ENCODE results near the gene HEXD.
A peak's percentile ranks its signal among the peaks of the same experiment; 100 is the strongest.
"Not testable (repeated sequence)": the region's sequence is repeated elsewhere in the genome, so short reads cannot be mapped to it uniquely, and the experiment has no call there.

The HEXD gene

DNA sequence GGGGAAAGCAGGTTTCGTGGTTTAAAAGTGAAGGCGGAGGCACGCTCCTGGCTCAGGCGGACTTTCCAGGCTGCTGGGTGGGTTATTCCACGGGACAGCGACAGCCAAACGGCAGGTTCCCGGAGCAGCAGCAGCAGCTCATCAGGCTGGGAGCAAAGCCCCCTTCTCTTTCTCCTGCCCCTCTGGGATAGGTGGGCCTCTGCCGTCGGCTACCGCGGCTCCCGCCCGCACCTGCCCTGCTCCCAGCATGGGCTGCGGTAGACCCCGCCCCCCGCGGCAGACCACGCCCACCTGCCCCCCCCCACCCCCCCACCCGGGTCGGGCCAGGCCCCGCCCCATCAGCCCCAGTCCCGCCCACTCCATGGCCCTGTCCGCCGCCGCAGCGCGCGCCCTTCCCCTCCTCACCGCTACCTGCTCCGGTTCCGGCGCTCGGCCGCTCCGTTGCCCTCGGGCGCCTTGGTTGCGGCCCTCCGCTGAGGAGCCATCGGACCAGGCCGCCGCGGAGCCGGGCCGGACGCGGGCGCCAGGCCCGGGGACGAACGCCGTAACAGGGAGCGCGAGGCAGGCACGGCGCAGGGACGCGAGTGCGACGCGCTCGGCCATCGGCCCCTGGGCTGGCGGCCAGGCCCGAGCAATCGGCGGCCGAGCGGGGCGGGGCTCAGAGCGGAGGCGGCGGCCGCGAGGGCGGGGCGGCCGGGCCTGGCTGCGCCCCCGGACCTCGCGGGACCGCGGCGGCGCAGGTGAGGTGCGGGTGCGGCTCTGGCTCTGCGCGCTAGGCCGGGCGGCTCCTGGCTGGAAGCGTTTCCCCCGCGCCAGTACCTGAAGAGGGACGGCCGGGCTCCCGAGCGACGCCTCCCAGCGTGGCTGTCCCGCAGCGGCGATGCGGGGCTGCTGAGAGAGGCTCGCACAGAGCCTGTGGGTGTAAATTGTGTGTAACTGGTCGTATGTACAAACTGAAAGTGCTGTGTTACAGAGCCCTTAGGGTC is at the start of gene HEXD, which contains the start of gene OGFOD3:
TSS of gene HEXD (plus strand) at position 347 of the 986 bp plus-strand sequence. CDS start 1,453 bp downstream, outside the sequence.
TSS of gene OGFOD3 (minus strand) at position 586 of the 986 bp plus-strand sequence. CDS start at position 485, 101 bp downstream.
- peak; percentile 83 for DNase-seq

DNA sequence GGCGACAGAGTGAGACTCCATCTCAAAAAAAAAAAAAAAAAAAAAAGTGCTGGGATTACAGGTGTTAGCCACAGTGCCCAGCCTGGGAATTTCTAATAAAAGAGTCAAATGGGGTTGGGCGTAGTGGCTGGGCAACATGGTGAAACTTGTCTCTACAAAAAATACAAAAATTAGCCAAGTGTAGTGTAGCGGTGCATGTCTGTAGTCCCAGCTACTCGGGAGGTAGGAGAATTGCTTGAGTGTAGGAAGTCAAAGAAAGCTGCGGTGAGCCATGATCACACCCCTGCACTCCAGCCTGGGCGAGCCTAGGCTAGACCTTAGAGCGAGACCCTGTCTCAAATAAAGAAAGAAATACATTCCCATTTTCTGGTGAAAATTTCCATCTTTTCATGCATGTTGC is 48.9 kb upstream of the HEXD start:
- DNase-seq, result no peak

DNA sequence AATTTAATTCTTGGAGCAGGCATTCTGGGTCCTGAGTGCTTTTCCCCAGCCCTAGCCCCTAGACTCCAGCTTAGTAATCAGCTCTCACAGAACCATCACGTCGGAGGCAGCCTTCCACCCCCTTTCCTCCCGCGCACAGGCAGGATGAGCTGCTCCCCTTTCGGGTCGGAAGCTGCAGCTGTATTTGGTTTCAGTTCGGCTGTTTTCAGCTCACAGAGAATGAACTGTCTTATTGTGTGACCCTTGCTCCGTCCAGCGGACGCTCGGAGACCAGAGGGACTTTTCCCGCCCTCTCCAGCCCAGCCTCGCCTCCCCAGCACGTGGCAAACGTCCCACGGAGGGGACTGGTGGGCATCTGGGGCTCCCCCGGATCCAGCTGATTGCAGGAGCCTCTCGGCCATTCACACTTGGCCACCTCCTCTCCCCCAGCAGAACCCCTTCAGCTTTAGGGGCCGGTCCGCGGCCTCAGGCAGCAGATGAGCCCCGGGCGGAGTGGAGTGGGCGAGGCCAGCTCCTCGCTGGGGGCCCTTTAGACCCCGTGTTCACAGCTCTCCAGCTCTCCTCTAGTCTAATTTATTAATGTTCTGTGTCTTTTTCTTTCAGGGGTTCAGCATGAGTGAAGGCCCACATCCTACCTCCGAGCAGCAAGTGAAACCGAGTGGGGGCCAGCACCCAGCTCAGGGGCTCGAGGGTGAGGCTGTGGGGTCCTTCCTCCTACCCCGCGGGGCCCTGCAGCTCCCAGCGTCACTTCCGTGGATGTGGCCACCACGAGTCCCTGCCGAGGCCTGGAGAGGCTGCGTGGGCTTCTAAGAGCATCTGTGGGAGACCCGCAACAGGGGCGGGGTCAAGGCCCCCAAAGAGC is 47.4 kb upstream of the HEXD start:
- no peak for DNase-seq

DNA sequence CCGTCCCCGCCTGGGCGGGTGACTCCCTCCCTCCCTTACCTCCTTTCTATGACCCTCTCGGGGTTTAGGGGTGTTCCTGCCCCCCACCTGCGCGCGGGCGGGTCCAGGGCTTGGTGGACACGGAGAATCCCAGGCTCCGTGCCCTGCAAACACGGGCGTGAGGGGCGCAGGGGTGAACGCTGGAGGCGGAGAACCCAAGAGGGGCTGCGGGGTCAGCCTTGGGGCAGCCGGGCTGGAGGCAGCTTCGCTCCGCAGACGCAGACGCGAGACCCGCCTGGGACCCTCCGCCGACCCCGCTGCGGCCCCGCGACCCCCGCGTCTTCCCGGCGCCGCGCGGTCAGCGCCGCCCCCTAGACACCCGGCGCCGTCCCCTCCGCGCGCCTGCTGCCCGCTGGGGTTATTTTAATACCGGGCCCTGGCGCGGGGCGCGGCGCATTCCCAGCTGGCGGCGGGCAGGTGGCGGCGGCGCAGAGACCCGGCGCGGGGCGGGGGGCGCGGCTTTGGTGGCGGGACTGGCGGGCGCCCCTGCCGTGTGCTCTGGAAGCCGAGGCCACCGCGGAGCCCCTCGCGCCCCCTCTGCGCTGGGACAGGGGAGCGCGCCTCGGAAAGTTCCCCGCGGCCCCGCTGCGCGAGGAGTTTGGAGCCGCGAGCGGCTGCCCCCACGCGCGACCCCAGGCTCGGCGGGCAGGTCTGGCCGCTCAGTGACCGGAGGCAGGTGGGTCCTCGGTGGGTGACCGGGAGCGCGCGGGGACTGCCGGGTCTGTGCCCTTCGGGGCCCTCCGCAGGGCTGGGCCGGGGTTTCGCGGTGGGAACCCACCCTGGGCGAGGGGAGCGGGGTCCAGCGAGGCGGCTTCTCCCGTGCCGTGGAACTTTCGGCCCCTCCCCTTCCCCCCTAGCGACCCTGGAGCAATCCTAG is 46.6 kb upstream of the HEXD start, which contains the start of gene UTS2R:
TSS of gene UTS2R (plus strand) at position 433 of the 916 bp plus-strand sequence. CDS start 2,560 bp downstream, outside the sequence.
- DNase-seq, result no peak

DNA sequence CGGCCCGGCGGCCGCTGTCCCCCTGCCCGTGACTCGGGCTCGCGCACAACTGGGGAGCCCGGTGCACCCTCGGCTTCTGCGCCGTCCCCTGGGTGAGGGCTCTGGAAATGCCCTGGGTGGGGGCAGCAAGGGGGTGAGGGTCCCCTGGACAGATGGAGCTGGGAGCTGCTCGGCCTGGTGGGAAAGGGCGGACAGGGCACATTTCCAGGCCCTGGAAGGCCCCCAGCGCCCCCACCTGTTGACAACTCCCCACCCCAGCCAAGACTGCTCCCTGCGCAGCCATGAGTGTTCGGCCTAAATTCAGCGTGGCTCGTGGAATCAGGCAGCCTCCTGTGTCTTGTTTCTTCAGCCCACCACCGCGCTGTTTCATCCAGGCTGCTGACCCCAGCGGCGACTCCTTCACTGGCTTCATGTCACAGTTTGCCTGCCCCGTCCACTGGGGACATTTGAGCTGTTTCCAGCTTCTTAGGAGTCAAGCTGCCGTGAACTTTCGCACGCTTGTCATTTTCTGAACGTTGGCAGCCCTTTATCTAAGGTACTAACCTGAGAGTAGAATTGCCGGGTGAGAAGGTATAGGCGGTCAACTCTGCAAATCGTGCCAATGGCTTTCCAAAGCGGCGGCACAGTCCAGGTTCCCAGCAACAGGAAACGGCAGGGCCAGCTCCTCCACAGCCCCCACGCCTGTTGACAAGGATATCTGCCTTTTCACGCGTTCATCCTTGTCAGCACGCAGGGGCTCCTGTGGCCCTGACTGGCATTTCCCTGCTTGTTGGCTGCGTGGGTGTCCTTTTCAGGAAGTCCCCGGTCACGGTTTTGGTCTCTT is 45.7 kb upstream of the HEXD start:
- no peak for DNase-seq

DNA sequence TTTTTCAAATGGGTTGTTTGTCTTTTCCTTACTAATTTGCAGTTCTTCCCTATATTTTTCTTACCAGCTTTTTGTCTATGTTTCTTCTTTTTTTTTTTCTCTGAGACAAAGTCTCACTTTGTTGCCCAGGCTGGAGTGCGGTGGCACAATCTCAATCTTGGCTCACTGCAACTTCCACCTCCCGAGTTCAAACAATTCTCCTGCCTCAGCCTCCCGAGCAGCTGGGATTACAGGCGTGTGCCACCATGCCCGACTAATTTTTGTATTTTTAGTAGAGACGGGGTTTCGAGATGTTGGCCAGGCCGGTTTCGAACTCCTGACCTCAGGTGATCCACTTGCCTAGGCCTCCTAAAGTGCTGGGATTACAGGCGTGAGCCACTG is 45.1 kb upstream of the HEXD start:
- not testable (repeated sequence) for DNase-seq

DNA sequence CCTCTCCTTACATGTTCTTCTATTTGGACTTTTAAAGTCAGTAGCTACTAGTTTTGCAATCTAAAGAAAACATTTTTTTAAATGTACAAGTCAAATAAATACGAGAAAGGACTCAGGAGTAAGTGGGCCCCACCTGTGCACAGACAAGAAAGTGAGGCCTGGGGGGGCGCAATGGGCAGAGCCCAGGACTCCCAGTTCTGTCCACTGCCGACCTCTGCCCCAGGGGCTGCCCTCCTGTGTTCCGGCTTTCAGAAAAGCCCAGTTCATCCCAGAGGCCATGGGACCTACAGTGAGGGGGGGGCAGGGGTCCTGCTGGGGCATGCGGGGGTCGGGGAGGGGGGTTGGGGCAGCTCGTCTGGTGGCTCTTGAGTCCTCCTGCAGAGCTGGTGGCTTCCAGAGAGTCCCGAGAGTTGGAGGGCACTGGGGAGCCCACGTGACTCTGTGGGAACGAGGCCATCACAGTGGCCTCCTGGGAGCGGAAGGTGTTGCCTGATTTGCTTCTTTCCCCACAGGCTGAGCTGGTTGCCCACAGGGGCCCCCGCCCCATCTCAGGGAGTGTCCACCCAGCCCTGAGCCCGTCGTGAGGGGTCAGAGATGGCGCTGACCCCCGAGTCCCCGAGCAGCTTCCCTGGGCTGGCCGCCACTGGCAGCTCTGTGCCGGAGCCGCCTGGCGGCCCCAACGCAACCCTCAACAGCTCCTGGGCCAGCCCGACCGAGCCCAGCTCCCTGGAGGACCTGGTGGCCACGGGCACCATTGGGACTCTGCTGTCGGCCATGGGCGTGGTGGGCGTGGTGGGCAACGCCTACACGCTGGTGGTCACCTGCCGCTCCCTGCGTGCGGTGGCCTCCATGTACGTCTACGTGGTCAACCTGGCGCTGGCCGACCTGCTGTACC is 44.2 kb upstream of the HEXD start:
- DNase-seq, result no peak

DNA sequence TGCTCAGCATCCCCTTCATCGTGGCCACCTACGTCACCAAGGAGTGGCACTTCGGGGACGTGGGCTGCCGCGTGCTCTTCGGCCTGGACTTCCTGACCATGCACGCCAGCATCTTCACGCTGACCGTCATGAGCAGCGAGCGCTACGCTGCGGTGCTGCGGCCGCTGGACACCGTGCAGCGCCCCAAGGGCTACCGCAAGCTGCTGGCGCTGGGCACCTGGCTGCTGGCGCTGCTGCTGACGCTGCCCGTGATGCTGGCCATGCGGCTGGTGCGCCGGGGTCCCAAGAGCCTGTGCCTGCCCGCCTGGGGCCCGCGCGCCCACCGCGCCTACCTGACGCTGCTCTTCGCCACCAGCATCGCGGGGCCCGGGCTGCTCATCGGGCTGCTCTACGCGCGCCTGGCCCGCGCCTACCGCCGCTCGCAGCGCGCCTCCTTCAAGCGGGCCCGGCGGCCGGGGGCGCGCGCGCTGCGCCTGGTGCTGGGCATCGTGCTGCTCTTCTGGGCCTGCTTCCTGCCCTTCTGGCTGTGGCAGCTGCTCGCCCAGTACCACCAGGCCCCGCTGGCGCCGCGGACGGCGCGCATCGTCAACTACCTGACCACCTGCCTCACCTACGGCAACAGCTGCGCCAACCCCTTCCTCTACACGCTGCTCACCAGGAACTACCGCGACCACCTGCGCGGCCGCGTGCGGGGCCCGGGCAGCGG is 43.4 kb upstream of the HEXD start:
- no peak for DNase-seq

DNA sequence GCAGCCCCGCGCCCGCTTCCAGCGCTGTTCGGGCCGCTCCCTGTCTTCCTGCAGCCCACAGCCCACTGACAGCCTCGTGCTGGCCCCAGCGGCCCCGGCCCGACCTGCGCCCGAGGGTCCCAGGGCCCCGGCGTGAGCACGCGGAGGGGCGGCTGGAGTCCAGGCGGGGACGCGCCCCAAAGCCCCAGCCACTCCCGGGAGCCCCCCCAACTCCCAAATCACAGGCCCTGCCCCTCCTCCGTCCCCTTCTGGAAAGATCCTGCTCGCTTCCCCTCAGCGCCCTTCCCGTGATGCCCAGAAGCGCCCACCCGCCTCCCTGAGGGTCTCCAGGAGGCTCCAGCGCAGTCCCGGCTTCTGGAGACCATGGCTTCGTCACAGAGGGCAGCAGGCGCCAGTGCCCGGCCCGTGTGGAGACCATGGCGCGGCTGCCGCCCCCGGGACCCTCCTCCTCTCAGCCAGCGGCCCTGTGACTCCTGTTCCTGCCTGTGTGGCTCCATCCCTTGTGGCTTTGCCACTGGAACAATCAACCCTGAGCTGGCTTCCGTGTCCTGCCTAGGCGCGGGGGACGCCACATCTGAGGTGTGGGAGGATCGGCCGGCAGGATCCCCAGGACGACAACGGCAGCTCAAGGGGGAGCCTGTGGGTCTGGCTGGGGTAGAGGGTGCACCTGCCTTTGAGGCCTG is 42.6 kb upstream of the HEXD start:
- no peak for DNase-seq

DNA sequence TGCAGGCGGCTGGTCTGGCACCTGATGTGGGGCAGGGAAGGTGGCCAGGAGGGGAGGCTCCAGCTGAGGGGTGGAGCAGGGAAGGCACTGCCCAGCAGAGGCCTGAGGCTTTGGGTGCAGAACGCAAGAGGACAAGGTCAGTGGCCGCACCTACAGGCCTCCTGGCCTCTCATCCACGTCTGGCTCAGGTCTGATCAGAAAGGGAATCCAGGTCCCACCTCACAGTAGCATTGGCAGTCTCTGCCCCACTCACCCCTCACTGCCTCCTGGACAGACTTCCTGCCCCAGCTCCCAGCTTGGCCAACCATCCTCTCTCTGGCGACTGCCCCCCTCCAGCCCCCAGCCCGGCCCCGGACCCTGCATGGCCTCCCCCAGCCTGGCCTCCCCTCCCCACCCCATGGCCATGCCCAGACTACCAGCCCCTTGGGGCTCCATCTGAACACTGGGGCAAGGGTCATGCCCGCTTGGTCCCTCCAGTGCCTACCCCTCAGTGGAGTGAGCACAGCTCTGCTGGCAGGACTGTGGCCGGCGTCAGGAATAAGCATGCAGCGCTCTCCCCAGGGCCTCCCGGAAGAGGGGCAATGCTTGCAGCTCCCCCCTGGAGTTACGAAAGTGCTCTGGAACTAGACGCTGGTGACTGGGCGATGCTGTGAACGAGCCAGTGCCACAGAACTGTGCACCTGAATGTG is 42.0 kb upstream of the HEXD start:
- DNase-seq, result no peak

DNA sequence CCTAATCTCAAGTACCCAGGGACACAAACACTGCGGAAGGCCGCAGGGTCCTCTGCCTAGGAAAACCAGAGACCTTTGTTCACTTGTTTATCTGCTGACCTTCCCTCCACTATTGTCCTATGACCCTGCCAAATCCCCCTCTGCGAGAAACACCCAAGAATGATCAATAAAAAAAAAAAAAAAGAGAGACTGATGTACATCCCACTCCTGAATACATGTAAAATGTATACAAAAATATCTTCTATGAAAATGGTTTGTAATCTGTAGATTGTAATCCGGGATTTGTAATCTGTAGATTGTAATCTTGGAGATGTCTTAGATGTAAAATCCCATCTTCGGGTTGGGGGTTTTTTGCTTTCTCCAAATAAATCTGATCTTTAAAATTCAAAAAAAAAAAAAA is 40.9 kb upstream of the HEXD start:
- not testable (repeated sequence) for DNase-seq

DNA sequence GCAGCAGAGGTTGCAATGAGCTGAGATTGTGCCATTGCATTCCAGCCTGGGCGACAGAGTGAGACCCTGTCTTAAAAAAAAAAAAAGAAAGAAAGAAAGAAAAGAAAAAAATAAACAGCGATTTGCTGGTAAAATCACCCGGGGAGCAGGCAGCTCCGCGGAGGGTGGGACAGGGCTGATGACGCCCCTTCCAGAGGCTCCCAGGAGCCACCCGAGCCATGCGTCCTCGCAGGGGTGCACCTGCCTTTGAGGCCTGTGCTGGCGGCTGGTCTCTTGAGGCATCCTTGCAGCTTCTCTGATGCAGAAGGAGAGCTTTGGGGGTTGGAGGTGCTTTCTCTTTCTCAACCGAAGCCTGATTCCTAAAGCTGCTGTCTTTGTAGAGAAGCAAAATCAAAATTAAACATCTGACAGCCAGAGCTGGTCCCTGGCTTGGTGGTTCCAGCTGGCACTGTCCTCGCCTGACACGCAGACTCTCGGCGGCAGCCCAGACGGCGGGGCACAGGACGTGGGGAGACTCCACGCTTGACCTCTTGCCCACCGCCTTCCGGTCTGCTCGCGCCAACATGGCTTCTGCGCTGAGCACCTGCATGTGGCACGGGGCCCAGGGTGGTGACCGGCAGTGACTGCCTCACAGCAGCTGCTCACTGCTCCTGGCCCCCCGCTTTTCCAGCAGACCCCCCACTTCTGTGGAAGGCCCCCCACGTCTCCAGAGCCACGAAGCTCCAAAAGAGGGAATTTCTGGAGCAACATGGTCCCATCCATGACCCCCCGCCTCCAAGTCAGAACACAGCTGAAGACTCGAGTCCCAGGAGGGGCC is 40.0 kb upstream of the HEXD start:
- DNase-seq, result no peak

DNA sequence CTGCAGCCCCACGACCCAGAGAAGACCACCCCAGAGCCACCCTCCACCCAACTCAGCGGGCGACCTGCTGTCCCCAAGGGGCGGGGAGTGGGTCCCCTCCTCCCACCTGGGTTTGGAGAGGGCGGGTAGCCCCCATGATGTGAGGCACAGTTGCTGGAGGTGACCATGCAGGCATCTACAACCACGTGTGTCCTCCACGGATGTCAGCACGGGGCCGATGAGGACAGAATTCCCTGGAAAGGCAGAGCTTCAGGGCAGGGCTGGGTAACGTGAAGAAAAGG is 39.5 kb upstream of the HEXD start:
- DNase-seq, result no peak

DNA sequence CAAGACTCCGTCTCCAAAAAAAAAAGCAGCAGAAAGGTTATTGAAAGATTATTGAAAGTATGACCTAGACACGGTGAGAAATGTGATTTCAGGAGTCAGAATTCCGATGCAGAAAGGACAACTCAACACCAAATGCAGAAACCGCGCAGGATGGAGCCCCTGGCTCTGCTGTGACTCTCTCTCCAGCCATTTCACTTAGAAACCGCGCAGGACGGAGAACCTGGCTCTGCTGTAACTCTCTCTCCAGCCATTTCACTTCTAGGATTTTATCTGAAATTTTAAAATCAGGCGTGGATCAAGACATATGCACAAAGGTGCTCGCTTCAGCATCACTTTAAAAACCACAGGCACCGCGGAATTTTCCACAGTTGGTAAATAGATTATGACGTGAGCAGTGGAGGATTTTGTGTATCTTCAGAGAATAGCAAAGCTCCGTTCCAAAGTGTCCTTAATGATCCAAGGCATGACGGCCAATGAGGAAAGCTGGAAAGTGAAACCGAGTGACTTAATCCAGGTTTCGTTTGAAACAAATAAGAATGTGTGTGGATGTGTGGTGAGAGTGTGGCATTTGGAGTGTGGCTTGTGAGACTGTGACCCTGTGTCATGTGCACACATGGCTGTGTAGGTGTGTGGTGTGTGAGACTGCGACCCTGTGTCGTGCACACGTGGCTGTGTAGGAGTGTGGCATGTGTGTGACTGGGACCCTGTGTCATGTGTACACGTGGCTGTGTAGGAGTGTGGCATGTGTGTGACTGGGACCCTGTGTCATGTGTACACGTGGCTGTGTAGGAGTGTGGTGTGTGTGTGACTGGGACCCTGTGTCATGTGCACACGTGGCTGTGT is 37.1 kb upstream of the HEXD start:
- no peak for DNase-seq

DNA sequence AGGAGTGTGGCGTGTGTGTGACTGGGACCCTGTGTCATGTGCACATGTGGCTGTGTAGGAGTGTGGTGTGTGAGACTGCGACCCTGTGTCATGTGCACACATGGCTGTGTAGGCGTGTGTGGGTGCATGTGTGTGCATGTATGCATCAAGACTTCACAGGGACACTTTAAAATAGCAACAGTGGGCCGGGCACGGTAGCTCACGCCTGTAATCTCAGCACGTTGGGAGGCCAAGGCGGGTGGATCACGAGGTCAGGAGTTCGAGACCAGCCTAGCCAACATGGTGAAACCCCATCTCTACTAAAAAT is 36.5 kb upstream of the HEXD start:
- not testable (repeated sequence) for DNase-seq

DNA sequence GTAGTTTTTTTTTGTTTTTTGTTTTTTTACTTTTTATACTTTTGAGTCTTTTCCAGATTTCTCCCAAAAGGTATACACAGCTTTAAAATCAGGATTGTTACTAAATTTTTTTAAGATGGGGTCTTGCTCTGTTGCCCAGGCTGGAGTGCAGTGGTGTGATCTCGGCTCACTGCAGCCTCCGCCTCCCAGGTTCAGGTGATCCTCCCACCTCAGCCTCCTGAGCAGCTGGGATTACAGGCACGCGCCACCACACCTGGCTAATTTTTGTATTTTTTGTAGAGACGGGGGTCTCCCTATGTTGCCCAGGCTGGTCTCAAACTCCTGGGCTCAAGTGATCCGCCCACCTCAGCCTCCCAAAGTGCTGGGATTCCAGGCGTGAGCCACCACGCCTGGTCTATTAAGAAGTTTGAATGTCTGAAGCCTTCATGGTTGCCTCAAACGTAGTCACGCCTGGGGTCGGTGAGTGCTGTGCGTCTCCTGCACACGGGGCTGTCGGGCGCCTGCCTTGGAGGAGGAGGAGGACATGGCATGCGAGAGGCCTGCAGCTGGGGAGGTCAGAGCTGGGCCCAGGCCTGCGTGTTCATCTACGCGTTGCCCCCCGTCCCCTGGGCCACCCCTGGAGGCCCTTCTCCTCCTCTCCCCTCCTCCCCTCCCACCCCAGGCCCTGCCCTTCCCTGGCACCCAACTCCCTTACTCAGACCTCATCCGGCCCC is 35.8 kb upstream of the HEXD start:
- DNase-seq, result not testable (repeated sequence)

Measured in activated effector memory CD4-positive, alpha-beta T cell treated with Interleukin-2 at 50 U/mL for 16 hours (primary cell).